ENCODE data around the gene CRYGD.
"Not testable (repeated sequence)": the region's sequence is repeated elsewhere in the genome, so short reads cannot be mapped to it uniquely, and the experiment has no call there.

The CRYGD gene

GRCh38 chr2:208124013-208124715, at the start of gene CRYGD:
Gene CRYGD (minus strand): TSS chr2:208124524. CDS start chr2:208124473, 51 bp downstream.
- DNase-seq (ENCODE audit: low spot score), result not testable (repeated sequence)

- DNase-seq (ENCODE audit: low spot score), result no peak
Measured at GRCh38 chr2:208172125-208172524, 47.8 kb upstream of the CRYGD start.

GRCh38 chr2:208164951-208165755, 40.8 kb upstream of the CRYGD start:
- no peak for DNase-seq (ENCODE audit: low spot score)

GRCh38 chr2:208163489-208163888, 39.2 kb upstream of the CRYGD start, which contains the start of gene CRYGA:
Gene CRYGA (minus strand): TSS chr2:208163589. CDS start chr2:208163556, 33 bp downstream.
- no peak for DNase-seq (ENCODE audit: low spot score)

GRCh38 chr2:208156439-208156838, 32.1 kb upstream of the CRYGD start:
- no peak for DNase-seq (ENCODE audit: low spot score)

GRCh38 chr2:208153156-208153555, 28.8 kb upstream of the CRYGD start:
- no peak for DNase-seq (ENCODE audit: low spot score)

- DNase-seq (ENCODE audit: low spot score), result no peak
Measured at GRCh38 chr2:208150956-208151355, 26.6 kb upstream of the CRYGD start.

GRCh38 chr2:208150094-208150493, 25.8 kb upstream of the CRYGD start:
- DNase-seq (ENCODE audit: low spot score), result no peak

GRCh38 chr2:208148803-208149202, 24.5 kb upstream of the CRYGD start:
- DNase-seq (ENCODE audit: low spot score), result no peak

- DNase-seq (ENCODE audit: low spot score), result no peak
Measured at GRCh38 chr2:208147759-208148158, 23.4 kb upstream of the CRYGD start.

GRCh38 chr2:208147008-208147407, 22.7 kb upstream of the CRYGD start:
- DNase-seq (ENCODE audit: low spot score), result no peak

- no peak for DNase-seq (ENCODE audit: low spot score)
Measured at GRCh38 chr2:208146006-208146405, 21.7 kb upstream of the CRYGD start, which contains the start of gene CRYGB. Gene CRYGB (minus strand): TSS chr2:208146158. CDS start chr2:208146120, 38 bp downstream.

- no peak for DNase-seq (ENCODE audit: low spot score)
Measured at GRCh38 chr2:208142925-208143799, 18.8 kb upstream of the CRYGD start.

- no peak for DNase-seq (ENCODE audit: low spot score)
Measured at GRCh38 chr2:208142240-208142924, 18.1 kb upstream of the CRYGD start.

GRCh38 chr2:208139447-208139846, 15.1 kb upstream of the CRYGD start:
- DNase-seq (ENCODE audit: low spot score), result no peak

- not testable (repeated sequence) for DNase-seq (ENCODE audit: low spot score)
Measured at GRCh38 chr2:208138334-208138733, 14.0 kb upstream of the CRYGD start.

- no peak for DNase-seq (ENCODE audit: low spot score)
Measured at GRCh38 chr2:208136716-208137094, 12.4 kb upstream of the CRYGD start.

- no peak for DNase-seq (ENCODE audit: low spot score)
Measured at GRCh38 chr2:208135794-208136715, 11.7 kb upstream of the CRYGD start.

- DNase-seq (ENCODE audit: low spot score), result no peak
Measured at GRCh38 chr2:208134928-208135586, 10.7 kb upstream of the CRYGD start.

GRCh38 chr2:208130712-208131110, 6.4 kb upstream of the CRYGD start:
- no peak for DNase-seq (ENCODE audit: low spot score)
